ENCODE measurements around the gene NOD1. TPM values are rescaled to one million over a fixed set of nuclear protein-coding genes. Genes with fewer than 3 reads are reported as not detected.

Gene NOD1
- total and polyA plus RNA-seq, 2 donors (not counting 1 experiment from before 2014, with no cell fraction given), result 20.6 to 28.8 TPM

GRCh38 chr7:30379131-30379530, 99.5 kb downstream of the NOD1 start:
- ATAC-seq (ENCODE audit: low read depth), result no peak
- H3K4me2 ChIP-seq (replicated peaks; ENCODE audit: low read depth, low read length, poor library complexity, severe bottlenecking), result no peak overlapping the region
- WGBS (ENCODE audit: insufficient coverage), result no CpG with 5 or more reads among the region's 4 CpGs
- no peaks in the 10 kb centered on the region for H3K4me1 ChIP-seq (ENCODE audit: control insufficient read depth in 2 of 2, insufficient read depth in 2 of 2, low read length in 2 of 2)
- Mint-ChIP-seq H3K9me3 (ENCODE audit: insufficient read depth) (peaks cover 3% of the 10 kb centered on the region), H3K4me1 (no peaks in the 10 kb centered on the region), H3K27ac (no peak overlapping the region), H3K4me3 (no peak overlapping the region), H3K27me3 (no peaks in the 10 kb centered on the region)
- no peaks in the 10 kb centered on the region for H4K20me1 ChIP-seq (ENCODE audit: control insufficient read depth, insufficient read depth, low read length, poor library complexity, severe bottlenecking)
- intact Hi-C loops (cut with micrococcal nuclease), result no loop called here
- ChIA-PET POLR2A (no interaction called here), CTCF (no interaction called here)
- TF ChIP-seq CTCF (IDR thresholded peaks at IDR 0.05) (no peak), EZH2 (IDR thresholded peaks at IDR 0.05; ENCODE audit: borderline replicate concordance, insufficient read depth, low read depth, low read length, poor library complexity, severe bottlenecking) (no peak)
- DNase-seq, result no peak
- H3K27me3 ChIP-seq (replicated peaks in 1 of 4; ENCODE audit: control extremely low read depth in 1 of 4, control insufficient read depth in 3 of 4, insufficient read depth in 4 of 4, low read length in 3 of 4), result no peaks in the 10 kb centered on the region
- H3K4me3 ChIP-seq (ENCODE audit: control extremely low read depth in 1 of 5, extremely low read depth in 1 of 5, insufficient read depth in 1 of 5, low read depth in 2 of 5, low read length in 4 of 5), result no peak overlapping the region
- H3K9ac ChIP-seq (ENCODE audit: low read length), result no peak overlapping the region
- H3K79me2 ChIP-seq (ENCODE audit: control insufficient read depth, insufficient read depth, low read length), result no peaks in the 10 kb centered on the region
- no peaks in the 10 kb centered on the region for H3K36me3 ChIP-seq (replicated peaks in 1 of 2; ENCODE audit: control extremely low read depth in 1 of 2, control insufficient read depth in 1 of 2, extremely low read depth in 1 of 2, insufficient read depth in 2 of 2, low read length in 1 of 2)
- H2AFZ ChIP-seq (ENCODE audit: insufficient read depth, low read depth, low read length, poor library complexity, severe bottlenecking), result no peak overlapping the region
- H3K27ac ChIP-seq (ENCODE audit: low read length in 2 of 2), result no peak overlapping the region
- peaks cover 0 to 2% (median 0%) of the 10 kb centered on the region in 3 donors for H3K9me3 ChIP-seq (ENCODE audit: control extremely low read depth in 1 of 3, control insufficient read depth in 2 of 3, insufficient read depth in 1 of 3, low read length in 2 of 3)

GRCh38 chr7:30378275-30378674, 100.3 kb downstream of the NOD1 start:
- CTCF ChIA-PET, result interaction anchor here (1.0 kb wide), 1 partner anchor 102 kb away, joined by 4 read pairs; no protein-coding TSS in a partner anchor
- WGBS (ENCODE audit: insufficient coverage), result no CpG with 5 or more reads among the region's 1 CpG
- POLR2A ChIA-PET, result no interaction called here

More at GRCh38 chr7:30378275-30378674, 100.3 kb downstream of the NOD1 start:
- Mint-ChIP-seq H3K27me3 (no peaks in the 10 kb centered on the region), H3K9me3 (ENCODE audit: insufficient read depth) (peaks cover 3% of the 10 kb centered on the region), H3K4me3 (no peak overlapping the region), H3K27ac (no peak overlapping the region), H3K4me1 (no peaks in the 10 kb centered on the region)
- DNase-seq (no peak), ATAC-seq (ENCODE audit: low read depth) (no peak)
- intact Hi-C loops (cut with micrococcal nuclease), result no loop called here
- Histone ChIP-seq H4K20me1 (ENCODE audit: control insufficient read depth, insufficient read depth, low read length, poor library complexity, severe bottlenecking) (no peaks in the 10 kb centered on the region), H3K27ac (ENCODE audit: low read length in 2 of 2) (no peak overlapping the region), H3K27me3 (replicated peaks in 1 of 4; ENCODE audit: control extremely low read depth in 1 of 4, control insufficient read depth in 3 of 4, insufficient read depth in 4 of 4, low read length in 3 of 4) (no peaks in the 10 kb centered on the region), H3K4me1 (ENCODE audit: control insufficient read depth in 2 of 2, insufficient read depth in 2 of 2, low read length in 2 of 2) (no peaks in the 10 kb centered on the region), H3K36me3 (replicated peaks in 1 of 2; ENCODE audit: control extremely low read depth in 1 of 2, control insufficient read depth in 1 of 2, extremely low read depth in 1 of 2, insufficient read depth in 2 of 2, low read length in 1 of 2) (no peaks in the 10 kb centered on the region), H3K9ac (ENCODE audit: low read length) (no peak overlapping the region), H2AFZ (ENCODE audit: insufficient read depth, low read depth, low read length, poor library complexity, severe bottlenecking) (no peak overlapping the region), H3K9me3 (ENCODE audit: control extremely low read depth in 1 of 3, control insufficient read depth in 2 of 3, insufficient read depth in 1 of 3, low read length in 2 of 3) (no peaks in the 10 kb centered on the region), H3K79me2 (ENCODE audit: control insufficient read depth, insufficient read depth, low read length) (no peaks in the 10 kb centered on the region), H3K4me2 (replicated peaks; ENCODE audit: low read depth, low read length, poor library complexity, severe bottlenecking) (no peak overlapping the region), H3K4me3 (ENCODE audit: control extremely low read depth in 1 of 5, extremely low read depth in 1 of 5, insufficient read depth in 1 of 5, low read depth in 2 of 5, low read length in 4 of 5) (no peak overlapping the region)
- TF ChIP-seq EZH2 (IDR thresholded peaks at IDR 0.05; ENCODE audit: borderline replicate concordance, insufficient read depth, low read depth, low read length, poor library complexity, severe bottlenecking), result no peak
- TF ChIP-seq CTCF (IDR thresholded peaks at IDR 0.05), result no peak

Other genes with a start within 250 kb of the NOD1 start
- gene ZNRF2, start 194.2 kb downstream of the NOD1 start, total RNA-seq, result 32.0 and 33.6 TPM in 2 replicates
- 6.4 and 9.6 TPM in 2 replicates for gene ZNRF2, start 194.2 kb downstream of the NOD1 start, polyA plus RNA-seq
- 12.5 and 12.6 TPM in 2 replicates for gene GGCT, start 26.0 kb upstream of the NOD1 start, total RNA-seq
- 8.1 and 10.0 TPM in 2 replicates for gene GGCT, start 26.0 kb upstream of the NOD1 start, polyA plus RNA-seq
- 56.1 and 61.7 TPM in 2 replicates for gene GARS1, start 116.1 kb upstream of the NOD1 start, total RNA-seq
- gene GARS1, start 116.1 kb upstream of the NOD1 start, polyA plus RNA-seq, result 54.9 and 89.4 TPM in 2 replicates
- not detected in 2 replicates for gene CRHR2, start 203.7 kb upstream of the NOD1 start, total RNA-seq
- not detected in 2 replicates for gene CRHR2, start 203.7 kb upstream of the NOD1 start, polyA plus RNA-seq